ENCODE results near the gene LRRC25.

- TF ChIP-seq CTCF (IDR thresholded peaks at IDR 0.05) (peak; percentile 63 to 83 (median 71)), POLR2A (IDR thresholded peaks at IDR 0.05) (no peak)
Observed at GRCh38 chr19:18349524-18350128, 47.8 kb downstream of the LRRC25 start.

All from heart left ventricle (tissue), 13 donors.